Peyer's patch (tissue), 4 donors: ENCODE measurements around the gene SLC12A8. TPM values are rescaled to one million over a fixed set of nuclear protein-coding genes. Genes with fewer than 3 reads are reported as not detected.

Experiments used
- DNase-seq, 3 donors: peaks; one replicate each; pipeline ENCODE4 v3.0.0-alpha.2; 2017 to 2019
- H3K27ac ChIP-seq, 4 donors: fragments of 200-600 bp; sonication (generic); one replicate each; pipeline ENCODE4 v1.5.1; 2016 to 2019
- H3K27me3 ChIP-seq, 2 donors: fragments of 200-600 bp; sonication (generic); one replicate each; pipeline ENCODE4 v1.5.1; 2019
- H3K36me3 ChIP-seq, 3 donors: fragments of 200-600 bp; sonication (generic); one replicate each; pipeline ENCODE4 v1.5.1; 2016 to 2019
- H3K4me1 ChIP-seq, 4 donors: fragments of 200-600 bp; sonication (generic); one replicate each; pipeline ENCODE4 v1.5.1; 2016 to 2019
- H3K4me3 ChIP-seq, 4 donors: fragments of 200-600 bp; sonication (generic); 1 replicate in 3 of 4; 2 replicates in 1 of 4; pipeline ENCODE4 v1.5.1; 2016 to 2019; ENCODE audit warnings: mild to moderate bottlenecking in 1 of 4
- H3K9me3 ChIP-seq, 4 donors: fragments of 200-600 bp; sonication (generic); one replicate each; pipeline ENCODE4 v1.5.1; 2016 to 2019; ENCODE audit warnings: mild to moderate bottlenecking in 1 of 4
- POLR2A ChIP-seq, 2 donors: fragments of 450-650 bp; IDR thresholded peaks; one replicate each; pipeline ENCODE4 v1.5.1; 2017; ENCODE audit warnings: antibody characterized with exemption in 2 of 2, mild to moderate bottlenecking in 2 of 2, moderate library complexity in 2 of 2
- total RNA-seq, 4 donors: library from RNA; depleted of rRNA; stranded (reverse); fragments of >200 nt; gene quantifications; one replicate each; pipeline ENCODE4 v1.1.0, GENCODE V29; 2016
- TF ChIP-seq, protein P1 (sequence below), 6 experiments: fragments of 450-650 bp in 4 of 6; fragments of 200-600 bp in 2 of 6; sonication (generic) in 1 of 6; IDR thresholded peaks; one replicate each; pipeline ENCODE4 v1.5.1; 2017 to 2019; ENCODE audit warnings: antibody characterized with exemption in 6 of 6, mild to moderate bottlenecking in 3 of 6, moderate library complexity in 1 of 6

The SLC12A8 gene
- total RNA-seq, 4 donors from 2014 or later: 24.2 to 31.4 (median 26.3) TPM

DNA sequence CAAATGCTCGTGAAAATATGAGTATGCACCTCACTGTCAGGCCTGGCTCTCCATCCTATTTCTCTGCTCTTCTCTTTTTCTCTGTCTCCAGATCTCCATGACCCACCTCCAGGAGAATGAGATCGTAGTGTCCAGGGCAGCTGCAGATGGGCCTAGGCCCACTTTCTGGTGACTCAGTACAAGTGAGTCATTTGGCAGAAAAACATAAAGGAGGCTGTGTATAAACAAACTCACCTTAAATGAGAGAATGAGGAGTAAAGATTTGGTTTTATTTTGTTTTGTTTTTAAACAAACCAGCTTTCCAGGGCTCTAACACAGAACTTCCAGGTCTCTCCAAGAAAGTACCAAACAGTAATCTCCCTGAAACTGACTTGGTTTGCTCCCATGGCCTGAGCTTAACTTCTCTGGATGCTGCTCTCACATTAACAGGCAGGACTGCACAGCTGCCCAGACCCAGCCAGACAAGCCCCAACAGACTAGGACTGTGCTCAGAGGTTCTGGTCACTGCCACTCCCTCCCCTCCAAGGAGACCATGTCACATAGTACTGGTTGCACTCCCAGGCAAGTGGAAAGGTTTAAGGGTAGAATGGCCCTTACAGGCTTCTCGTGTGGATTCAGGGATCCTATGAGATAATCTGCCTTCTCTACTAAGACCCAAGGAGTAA lies 155.2 kb downstream of the SLC12A8 start:
- H3K4me1 ChIP-seq: peaks cover 0 to 30% (median 8%) of the 10 kb centered on the region in 4 donors
- no peaks in the 10 kb centered on the region for H3K27me3 ChIP-seq
- TF ChIP-seq, protein P1, sequence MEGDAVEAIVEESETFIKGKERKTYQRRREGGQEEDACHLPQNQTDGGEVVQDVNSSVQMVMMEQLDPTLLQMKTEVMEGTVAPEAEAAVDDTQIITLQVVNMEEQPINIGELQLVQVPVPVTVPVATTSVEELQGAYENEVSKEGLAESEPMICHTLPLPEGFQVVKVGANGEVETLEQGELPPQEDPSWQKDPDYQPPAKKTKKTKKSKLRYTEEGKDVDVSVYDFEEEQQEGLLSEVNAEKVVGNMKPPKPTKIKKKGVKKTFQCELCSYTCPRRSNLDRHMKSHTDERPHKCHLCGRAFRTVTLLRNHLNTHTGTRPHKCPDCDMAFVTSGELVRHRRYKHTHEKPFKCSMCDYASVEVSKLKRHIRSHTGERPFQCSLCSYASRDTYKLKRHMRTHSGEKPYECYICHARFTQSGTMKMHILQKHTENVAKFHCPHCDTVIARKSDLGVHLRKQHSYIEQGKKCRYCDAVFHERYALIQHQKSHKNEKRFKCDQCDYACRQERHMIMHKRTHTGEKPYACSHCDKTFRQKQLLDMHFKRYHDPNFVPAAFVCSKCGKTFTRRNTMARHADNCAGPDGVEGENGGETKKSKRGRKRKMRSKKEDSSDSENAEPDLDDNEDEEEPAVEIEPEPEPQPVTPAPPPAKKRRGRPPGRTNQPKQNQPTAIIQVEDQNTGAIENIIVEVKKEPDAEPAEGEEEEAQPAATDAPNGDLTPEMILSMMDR (IDR thresholded peaks at IDR 0.05): no peak
- TF ChIP-seq POLR2A (IDR thresholded peaks at IDR 0.05): no peak
- peak overlapping the region in 3 of 4 donors; percentile 4 to 93 (median 78) for H3K27ac ChIP-seq
- H3K4me3 ChIP-seq: no peak overlapping the region
- H3K36me3 ChIP-seq: no peaks in the 10 kb centered on the region
- H3K9me3 ChIP-seq: no peaks in the 10 kb centered on the region
- DNase-seq: no peak

DNA sequence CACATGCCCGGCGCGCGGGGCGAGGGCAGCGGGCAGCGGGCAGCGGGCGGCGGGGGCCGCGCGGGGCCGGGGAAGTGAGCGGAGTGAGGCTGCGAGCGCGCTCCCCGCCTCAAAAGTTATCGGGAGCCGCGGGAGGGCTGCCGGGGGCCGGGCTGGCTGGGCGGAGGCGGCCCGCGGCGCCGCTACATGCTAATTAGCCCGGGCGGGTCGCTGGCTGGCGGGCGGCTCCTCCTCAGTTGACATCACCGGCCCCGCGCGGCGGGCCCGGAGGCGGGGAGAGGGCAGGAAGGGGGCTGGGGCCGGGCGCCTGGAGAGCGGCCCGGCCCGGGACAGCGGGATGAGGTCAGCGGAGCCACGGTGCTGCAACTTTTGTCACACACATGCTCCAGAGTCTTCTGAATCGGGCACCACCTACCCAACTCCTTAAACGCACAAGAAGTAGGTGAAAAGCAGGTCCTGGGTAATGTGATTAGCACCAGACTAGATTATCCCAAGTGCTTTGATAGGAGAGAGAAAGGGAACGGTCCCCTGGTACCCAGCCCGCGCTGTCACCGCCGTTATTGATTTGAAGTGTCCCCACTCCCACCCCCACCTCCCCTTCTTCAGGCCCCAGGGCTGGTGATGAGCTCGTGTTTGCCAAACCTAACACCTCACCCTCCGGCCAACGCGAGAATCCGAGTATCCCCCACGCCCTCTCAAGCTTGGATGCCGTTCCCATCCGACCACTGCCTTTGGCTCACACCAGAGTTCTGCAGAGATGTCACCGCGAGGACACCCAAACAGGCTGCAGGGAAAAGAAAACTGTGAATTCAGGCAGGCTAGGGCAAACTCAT lies 156.4 kb downstream of the SLC12A8 start, which contains the start of gene HEG1:
Gene HEG1 (minus strand): TSS at position 85 of the 833 bp plus-strand sequence. CDS start 107 bp downstream, outside the sequence.
- Histone ChIP-seq H3K4me1 (peaks cover 0 to 32% (median 10%) of the 10 kb centered on the region in 4 donors), H3K27me3 (no peaks in the 10 kb centered on the region), H3K9me3 (no peaks in the 10 kb centered on the region), H3K36me3 (no peaks in the 10 kb centered on the region), H3K4me3 (peak within 1 kb of the TSS; percentile 61 to 84 (median 71)), H3K27ac (peak within 1 kb of the TSS; percentile 74 to 93 (median 82))
- TF ChIP-seq, protein P1 (IDR thresholded peaks at IDR 0.05): no peak
- TF ChIP-seq POLR2A (IDR thresholded peaks at IDR 0.05): peak in 1 of 2 donors; percentile 2
- peak; percentile 76 to 92 (median 82) for DNase-seq

DNA sequence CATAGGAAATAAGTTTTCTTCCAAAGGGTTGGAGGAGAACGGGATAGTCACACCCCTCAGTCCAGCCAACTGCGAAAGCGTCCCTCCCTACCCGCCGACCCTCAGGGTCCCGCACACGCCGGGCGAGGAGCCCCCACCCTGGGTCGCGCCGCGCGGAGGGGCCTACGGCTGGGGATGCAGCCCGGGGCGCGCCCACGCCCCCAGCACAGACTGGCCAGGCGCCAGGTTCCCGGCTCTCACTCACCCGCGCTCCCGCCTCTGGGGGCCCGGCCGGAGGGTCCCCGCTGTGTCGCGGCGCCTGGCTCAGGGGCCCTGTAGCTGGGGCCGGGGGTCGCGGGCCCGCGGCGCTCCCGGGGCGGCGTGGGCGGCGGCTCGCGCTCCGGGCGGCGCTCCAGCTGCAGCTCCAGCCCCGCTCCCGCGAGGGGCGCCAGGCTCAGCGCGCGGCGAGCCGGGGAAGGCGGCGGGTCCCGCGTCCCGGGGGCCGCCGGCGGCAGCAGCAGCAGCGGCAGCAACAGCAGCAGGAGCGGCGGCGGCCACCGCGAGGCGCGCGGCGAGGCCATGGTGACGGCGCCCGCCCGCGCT lies 157.1 kb downstream of the SLC12A8 start:
- Histone ChIP-seq H3K27ac (peak overlapping the region; percentile 74 to 93 (median 82)), H3K36me3 (no peaks in the 10 kb centered on the region), H3K27me3 (no peaks in the 10 kb centered on the region), H3K9me3 (no peaks in the 10 kb centered on the region), H3K4me3 (peak overlapping the region; percentile 61 to 84 (median 71)), H3K4me1 (peaks cover 0 to 33% (median 10%) of the 10 kb centered on the region in 4 donors)
- TF ChIP-seq POLR2A (IDR thresholded peaks at IDR 0.05): peak in 1 of 2 donors; percentile 24
- TF ChIP-seq, protein P1 (IDR thresholded peaks at IDR 0.05): no peak
- DNase-seq: peak in 1 of 3 donors; percentile 58

DNA sequence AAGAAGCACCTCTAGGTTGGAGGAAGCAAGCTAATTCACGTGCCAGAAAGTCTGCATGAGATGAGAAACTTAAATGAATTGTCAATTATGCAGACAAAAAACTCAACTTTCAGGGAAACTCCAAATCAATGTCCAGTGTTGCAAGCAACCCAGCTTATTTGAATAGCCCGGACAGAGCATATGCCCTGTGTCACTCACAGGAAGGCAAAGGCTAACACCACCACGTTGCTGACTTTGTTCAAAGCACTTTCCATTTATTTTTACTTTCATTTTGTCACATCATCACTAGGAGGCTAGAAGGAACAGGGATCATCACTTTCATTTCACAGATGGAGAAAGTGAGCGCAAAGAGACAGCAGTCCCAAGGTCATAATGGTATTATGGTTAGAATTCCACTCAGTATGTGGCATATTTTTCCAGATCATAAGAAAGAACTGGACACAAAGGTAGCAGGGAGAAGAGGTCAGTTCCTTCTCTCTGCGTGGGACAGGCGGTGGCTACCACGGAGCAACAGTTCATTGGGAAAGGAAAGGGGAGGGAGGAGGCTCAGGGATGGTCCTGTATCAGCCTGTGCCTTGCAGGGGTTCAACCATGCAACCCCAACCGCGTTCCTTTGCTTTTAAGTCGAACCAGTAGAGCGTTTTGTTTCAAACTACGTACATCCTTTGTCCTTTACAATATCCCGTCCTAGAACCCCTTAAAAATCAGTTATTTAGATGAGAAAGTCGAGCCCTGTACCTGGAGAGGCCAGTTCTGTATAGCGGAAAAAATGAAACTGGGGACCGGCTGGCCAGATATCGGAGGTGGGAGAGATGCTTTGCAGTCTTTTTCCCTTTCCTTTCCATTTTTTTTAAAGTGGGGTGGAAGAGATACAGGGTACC lies 157.9 kb downstream of the SLC12A8 start:
- no peaks in the 10 kb centered on the region for H3K36me3 ChIP-seq
- H3K27ac ChIP-seq: peak overlapping the region; percentile 74 to 93 (median 82)
- H3K27me3 ChIP-seq: no peaks in the 10 kb centered on the region
- TF ChIP-seq, protein P1 (IDR thresholded peaks at IDR 0.05): peak in 3 of 6 experiments; percentile 18 to 39 (median 32)
- no peak for TF ChIP-seq POLR2A (IDR thresholded peaks at IDR 0.05)
- no peaks in the 10 kb centered on the region for H3K9me3 ChIP-seq
- peak in 2 of 3 donors; percentile 26 to 50 for DNase-seq
- peaks cover 0 to 33% (median 10%) of the 10 kb centered on the region in 4 donors for H3K4me1 ChIP-seq
- peak overlapping the region; percentile 61 to 84 (median 71) for H3K4me3 ChIP-seq
